Hippocampal formation (tissue), 2 donors: ENCODE results near the gene LOC128125822.
"Not testable (repeated sequence)": the region's sequence is repeated elsewhere in the genome, so short reads cannot be mapped to it uniquely, and the experiment has no call there.

Experiments used
- DNase-seq, 2 donors: peaks; one replicate each; lab custom pipeline; 2025; lab: John Stamatoyannopoulos, UW

LOC128125822 gene

GRCh38 chr6:63582579-63583231 is 10.4 kb downstream of the LOC128125822 start:
- no peak for DNase-seq

DNA sequence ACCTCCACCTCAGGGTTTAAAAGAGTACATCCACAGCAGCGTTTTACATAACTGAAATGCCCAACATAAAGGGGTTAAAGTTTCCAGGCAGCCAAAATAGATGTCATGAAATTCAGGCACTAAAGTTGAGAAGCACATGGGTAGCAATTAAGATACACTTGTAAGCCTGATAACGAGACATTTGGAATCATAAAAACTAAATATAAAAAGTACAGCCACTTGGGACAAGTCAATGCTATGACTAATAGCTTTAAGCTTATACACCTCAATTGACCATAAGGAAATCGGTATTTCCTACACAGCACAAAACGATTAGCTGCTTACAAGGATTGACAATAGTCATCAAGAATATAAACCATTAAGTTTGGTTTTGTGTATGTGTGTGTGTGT is 11.8 kb downstream of the LOC128125822 start:
- DNase-seq, result no peak

DNA sequence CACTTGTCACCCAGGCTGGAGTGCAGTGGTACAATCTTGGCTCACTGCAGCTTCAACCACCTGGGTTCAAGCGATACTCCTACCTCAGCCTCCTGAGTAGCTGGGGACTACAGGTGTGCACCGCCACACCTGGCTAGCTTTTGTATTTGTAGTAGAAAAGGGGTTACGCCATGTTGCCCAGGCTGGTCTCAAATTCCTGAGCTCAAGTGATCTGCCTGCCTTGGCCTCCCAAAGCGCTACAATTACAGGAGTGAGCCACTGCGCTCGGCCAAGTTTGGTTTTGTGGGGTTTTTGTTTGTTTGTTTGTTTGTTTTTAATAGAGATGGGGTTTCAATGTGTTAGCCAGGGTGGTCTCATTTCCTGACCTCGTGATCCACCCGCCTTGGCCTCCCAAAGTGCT is 12.3 kb downstream of the LOC128125822 start:
- no peak for DNase-seq

DNA sequence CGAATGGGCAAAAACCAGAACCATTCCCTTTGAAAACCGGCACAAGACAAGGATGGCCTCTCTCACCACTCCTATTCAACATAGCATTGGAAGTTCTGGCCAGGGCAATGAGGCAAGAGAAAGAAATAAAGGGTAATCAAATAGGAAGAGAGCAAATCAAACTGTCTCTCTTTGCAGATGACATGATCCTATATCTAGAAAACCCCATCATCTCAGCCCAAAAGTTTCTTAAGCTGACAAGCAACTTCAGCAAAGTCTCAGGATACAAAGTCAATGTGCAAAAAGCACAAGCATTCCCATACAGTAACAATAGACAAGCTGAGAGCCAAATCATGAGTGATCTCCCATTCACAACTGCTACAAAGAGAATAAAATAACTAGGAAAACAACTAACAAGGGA is 13.4 kb downstream of the LOC128125822 start:
- DNase-seq, result not testable (repeated sequence)

GRCh38 chr6:63589952-63590411 is 17.7 kb downstream of the LOC128125822 start:
- no peak for DNase-seq

DNA sequence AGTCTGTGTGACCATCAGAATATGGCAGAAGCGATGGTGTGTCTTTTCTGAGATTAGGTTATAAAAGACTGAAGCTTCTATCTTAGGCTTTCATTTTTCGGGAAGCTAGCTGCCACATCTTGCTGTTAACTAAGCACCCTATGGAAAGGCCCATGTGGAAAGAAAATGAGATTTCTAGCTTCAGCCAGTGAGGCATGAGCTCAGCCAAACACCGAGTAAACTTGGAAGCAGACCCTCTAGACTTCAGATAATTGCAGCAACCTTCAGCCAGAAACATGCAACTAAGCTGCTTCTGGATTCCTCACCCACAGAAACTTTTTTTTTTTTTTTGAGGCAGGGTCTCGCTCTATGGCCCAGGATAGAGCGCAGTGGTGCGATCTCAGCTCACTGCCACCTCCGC is 20.6 kb downstream of the LOC128125822 start:
- DNase-seq, result no peak

GRCh38 chr6:63597141-63598048 is 25.1 kb downstream of the LOC128125822 start:
- DNase-seq, result no peak

DNA sequence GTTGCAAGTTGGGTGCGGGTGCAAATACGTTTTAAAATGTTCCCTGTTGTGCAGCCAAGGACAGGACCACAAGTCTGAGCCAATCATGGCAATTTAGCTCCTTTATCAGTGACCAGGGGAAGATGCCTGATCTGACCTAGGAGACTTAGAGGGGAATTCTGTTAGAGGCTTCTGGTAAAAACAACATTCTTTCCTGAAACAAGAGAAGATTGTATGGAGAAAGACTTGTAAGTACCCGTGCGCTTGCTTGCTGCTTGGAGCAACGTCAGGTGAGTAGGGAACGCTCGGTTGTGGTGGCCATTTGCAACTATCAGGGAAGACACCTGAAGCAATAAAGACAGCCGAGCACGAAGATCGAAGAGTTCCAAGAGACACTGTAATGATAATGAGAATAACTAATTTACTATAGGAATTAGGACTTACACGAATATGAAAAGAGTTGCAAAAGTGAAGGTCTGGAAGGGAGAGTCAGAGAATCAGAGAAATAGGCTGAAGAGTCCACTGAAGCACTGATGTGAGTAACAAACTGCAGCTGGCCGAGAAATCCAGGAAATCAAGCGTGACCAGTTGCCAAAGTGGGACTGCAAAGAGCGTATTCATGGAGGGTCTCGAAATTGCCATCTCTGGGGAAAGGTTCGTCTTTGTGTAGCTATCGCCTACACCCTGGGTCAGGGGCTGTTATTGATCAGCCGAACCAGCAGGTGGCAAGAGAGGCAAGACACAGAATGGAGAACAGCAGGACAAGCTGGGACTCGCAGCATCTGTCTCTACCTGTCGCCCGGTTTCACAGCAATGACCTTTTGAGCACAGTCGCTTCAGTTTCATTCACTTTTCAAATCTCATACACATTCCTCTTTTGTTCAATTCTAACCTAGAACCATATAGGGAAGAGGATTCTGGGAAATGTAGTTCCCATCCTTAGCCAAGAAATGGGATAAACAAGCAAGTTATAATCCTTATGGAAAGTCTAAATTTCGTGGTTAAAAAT is 26.1 kb downstream of the LOC128125822 start:
- DNase-seq, result peak; percentile 62 to 66

- DNase-seq, result no peak
Measured at GRCh38 chr6:63599243-63599642, 27.0 kb downstream of the LOC128125822 start.

DNA sequence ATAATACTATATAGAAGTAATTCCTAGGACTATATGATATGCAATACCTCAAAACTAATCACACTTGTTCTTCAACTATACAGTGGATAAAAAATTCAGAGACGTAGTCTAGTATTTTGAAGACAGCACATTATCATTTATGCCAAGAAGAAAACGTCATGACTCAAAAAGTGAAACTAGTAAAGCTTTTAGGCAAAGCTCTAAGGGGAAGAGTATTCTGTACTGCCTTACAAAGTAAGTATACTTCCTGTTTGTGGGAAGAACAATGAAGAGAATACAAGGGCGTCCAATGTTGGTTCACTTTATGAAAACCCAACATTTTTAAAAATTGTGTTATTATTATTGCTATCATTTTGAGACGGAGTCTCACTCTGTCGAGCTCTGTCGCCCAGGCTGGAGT is 27.9 kb downstream of the LOC128125822 start:
- no peak for DNase-seq

- DNase-seq, result no peak
Measured at GRCh38 chr6:63609231-63609630, 37.0 kb downstream of the LOC128125822 start.

GRCh38 chr6:63610944-63611343 is 38.7 kb downstream of the LOC128125822 start:
- no peak for DNase-seq

- DNase-seq, result no peak
Measured at GRCh38 chr6:63611560-63611959, 39.3 kb downstream of the LOC128125822 start.

- no peak for DNase-seq
Measured at GRCh38 chr6:63615590-63615989, 43.3 kb downstream of the LOC128125822 start.
